Measurements from ENCODE around the gene PAPPA.

PAPPA gene

GRCh38 chr9:116133163-116133562 is 20.4 kb upstream of the PAPPA start:
- TF ChIP-seq SPI1 (IDR thresholded peaks at IDR 0.05; ENCODE audit: low read depth, low read length): no peak
- TF ChIP-seq POU2F2 (IDR thresholded peaks at IDR 0.05; ENCODE audit: low read depth, low read length): no peak
- TF ChIP-seq TAF1 (IDR thresholded peaks at IDR 0.05; ENCODE audit: low read depth, low read length): no peak
- no peak for TF ChIP-seq POLR2A (IDR thresholded peaks at IDR 0.05; ENCODE audit: low read depth, low read length)
- no peak for TF ChIP-seq PAX5 (IDR thresholded peaks at IDR 0.05; ENCODE audit: insufficient read depth, low read length, severe bottlenecking)
- TF ChIP-seq POLR2AphosphoS5 (IDR thresholded peaks at IDR 0.05; ENCODE audit: low read depth, low read length): no peak
- FAIRE-seq (no peak), DNase-seq (ENCODE audit: insufficient read length, low spot score) (no peak)

- no peak for TF ChIP-seq POLR2AphosphoS5 (IDR thresholded peaks at IDR 0.05; ENCODE audit: low read depth, low read length)
- no peak for TF ChIP-seq POLR2A (IDR thresholded peaks at IDR 0.05; ENCODE audit: low read depth, low read length)
- no peak for TF ChIP-seq POU2F2 (IDR thresholded peaks at IDR 0.05; ENCODE audit: low read depth, low read length)
- TF ChIP-seq PAX5 (IDR thresholded peaks at IDR 0.05; ENCODE audit: insufficient read depth, low read length, severe bottlenecking): no peak
- no peak for TF ChIP-seq TAF1 (IDR thresholded peaks at IDR 0.05; ENCODE audit: low read depth, low read length)
- TF ChIP-seq SPI1 (IDR thresholded peaks at IDR 0.05; ENCODE audit: low read depth, low read length): no peak
- FAIRE-seq (no peak), DNase-seq (ENCODE audit: insufficient read length, low spot score) (no peak)
Measured at GRCh38 chr9:116134975-116135374, 18.6 kb upstream of the PAPPA start.

GRCh38 chr9:116137010-116137409 is 16.6 kb upstream of the PAPPA start:
- FAIRE-seq: no peak
- no peak for DNase-seq (ENCODE audit: insufficient read length, low spot score)
- TF ChIP-seq PAX5 (IDR thresholded peaks at IDR 0.05; ENCODE audit: insufficient read depth, low read length, severe bottlenecking) (no peak), TAF1 (IDR thresholded peaks at IDR 0.05; ENCODE audit: low read depth, low read length) (no peak), SPI1 (IDR thresholded peaks at IDR 0.05; ENCODE audit: low read depth, low read length) (no peak), POLR2AphosphoS5 (IDR thresholded peaks at IDR 0.05; ENCODE audit: low read depth, low read length) (no peak), POLR2A (IDR thresholded peaks at IDR 0.05; ENCODE audit: low read depth, low read length) (no peak), POU2F2 (IDR thresholded peaks at IDR 0.05; ENCODE audit: low read depth, low read length) (no peak)

- DNase-seq (ENCODE audit: insufficient read length, low spot score) (no peak), FAIRE-seq (no peak)
- no peak for TF ChIP-seq PAX5 (IDR thresholded peaks at IDR 0.05; ENCODE audit: insufficient read depth, low read length, severe bottlenecking)
- TF ChIP-seq POU2F2 (IDR thresholded peaks at IDR 0.05; ENCODE audit: low read depth, low read length): no peak
- TF ChIP-seq SPI1 (IDR thresholded peaks at IDR 0.05; ENCODE audit: low read depth, low read length): no peak
- no peak for TF ChIP-seq POLR2AphosphoS5 (IDR thresholded peaks at IDR 0.05; ENCODE audit: low read depth, low read length)
- TF ChIP-seq POLR2A (IDR thresholded peaks at IDR 0.05; ENCODE audit: low read depth, low read length): no peak
- no peak for TF ChIP-seq TAF1 (IDR thresholded peaks at IDR 0.05; ENCODE audit: low read depth, low read length)
Measured at GRCh38 chr9:116137581-116137980, 16.0 kb upstream of the PAPPA start.

- no peak for FAIRE-seq
- TF ChIP-seq PAX5 (IDR thresholded peaks at IDR 0.05; ENCODE audit: insufficient read depth, low read length, severe bottlenecking) (no peak), TAF1 (IDR thresholded peaks at IDR 0.05; ENCODE audit: low read depth, low read length) (no peak), POLR2A (IDR thresholded peaks at IDR 0.05; ENCODE audit: low read depth, low read length) (no peak), POLR2AphosphoS5 (IDR thresholded peaks at IDR 0.05; ENCODE audit: low read depth, low read length) (no peak), POU2F2 (IDR thresholded peaks at IDR 0.05; ENCODE audit: low read depth, low read length) (no peak), SPI1 (IDR thresholded peaks at IDR 0.05; ENCODE audit: low read depth, low read length) (no peak)
- DNase-seq (ENCODE audit: insufficient read length, low spot score): no peak
Measured at GRCh38 chr9:116141864-116142561, 11.6 kb upstream of the PAPPA start.

GRCh38 chr9:116142706-116143492 is 10.7 kb upstream of the PAPPA start:
- no peak for DNase-seq (ENCODE audit: insufficient read length, low spot score)
- no peak for FAIRE-seq
- TF ChIP-seq PAX5 (IDR thresholded peaks at IDR 0.05; ENCODE audit: insufficient read depth, low read length, severe bottlenecking) (no peak), SPI1 (IDR thresholded peaks at IDR 0.05; ENCODE audit: low read depth, low read length) (no peak), POU2F2 (IDR thresholded peaks at IDR 0.05; ENCODE audit: low read depth, low read length) (no peak), TAF1 (IDR thresholded peaks at IDR 0.05; ENCODE audit: low read depth, low read length) (no peak), POLR2AphosphoS5 (IDR thresholded peaks at IDR 0.05; ENCODE audit: low read depth, low read length) (no peak), POLR2A (IDR thresholded peaks at IDR 0.05; ENCODE audit: low read depth, low read length) (no peak)

GRCh38 chr9:116144038-116144437 is 9.6 kb upstream of the PAPPA start:
- no peak for TF ChIP-seq SPI1 (IDR thresholded peaks at IDR 0.05; ENCODE audit: low read depth, low read length)
- TF ChIP-seq POLR2AphosphoS5 (IDR thresholded peaks at IDR 0.05; ENCODE audit: low read depth, low read length): no peak
- no peak for TF ChIP-seq PAX5 (IDR thresholded peaks at IDR 0.05; ENCODE audit: insufficient read depth, low read length, severe bottlenecking)
- no peak for TF ChIP-seq TAF1 (IDR thresholded peaks at IDR 0.05; ENCODE audit: low read depth, low read length)
- TF ChIP-seq POU2F2 (IDR thresholded peaks at IDR 0.05; ENCODE audit: low read depth, low read length): no peak
- TF ChIP-seq POLR2A (IDR thresholded peaks at IDR 0.05; ENCODE audit: low read depth, low read length): no peak
- DNase-seq (ENCODE audit: insufficient read length, low spot score): no peak
- FAIRE-seq: no peak

GRCh38 chr9:116144555-116144954 is 9.0 kb upstream of the PAPPA start:
- TF ChIP-seq SPI1 (IDR thresholded peaks at IDR 0.05; ENCODE audit: low read depth, low read length) (no peak), PAX5 (IDR thresholded peaks at IDR 0.05; ENCODE audit: insufficient read depth, low read length, severe bottlenecking) (no peak), POLR2AphosphoS5 (IDR thresholded peaks at IDR 0.05; ENCODE audit: low read depth, low read length) (no peak), TAF1 (IDR thresholded peaks at IDR 0.05; ENCODE audit: low read depth, low read length) (no peak), POU2F2 (IDR thresholded peaks at IDR 0.05; ENCODE audit: low read depth, low read length) (no peak), POLR2A (IDR thresholded peaks at IDR 0.05; ENCODE audit: low read depth, low read length) (no peak)
- FAIRE-seq (no peak), DNase-seq (ENCODE audit: insufficient read length, low spot score) (no peak)

GRCh38 chr9:116145036-116145435 is 8.6 kb upstream of the PAPPA start:
- no peak for FAIRE-seq
- no peak for TF ChIP-seq POLR2A (IDR thresholded peaks at IDR 0.05; ENCODE audit: low read depth, low read length)
- TF ChIP-seq SPI1 (IDR thresholded peaks at IDR 0.05; ENCODE audit: low read depth, low read length): no peak
- no peak for TF ChIP-seq POLR2AphosphoS5 (IDR thresholded peaks at IDR 0.05; ENCODE audit: low read depth, low read length)
- no peak for TF ChIP-seq POU2F2 (IDR thresholded peaks at IDR 0.05; ENCODE audit: low read depth, low read length)
- no peak for TF ChIP-seq PAX5 (IDR thresholded peaks at IDR 0.05; ENCODE audit: insufficient read depth, low read length, severe bottlenecking)
- TF ChIP-seq TAF1 (IDR thresholded peaks at IDR 0.05; ENCODE audit: low read depth, low read length): no peak
- DNase-seq (ENCODE audit: insufficient read length, low spot score): no peak
